SH-SY5Y (cell line): ENCODE results near the gene TGM5.

Experiments used
- GATA2 ChIP-seq: IDR thresholded peaks from 2 replicates; pipeline ENCODE4 v1.6.1; 2011; ENCODE audit warnings: mild to moderate bottlenecking, low read depth, low read length
- GATA3 ChIP-seq: IDR thresholded peaks from 2 replicates; pipeline ENCODE4 v1.6.1; 2011; ENCODE audit warnings: low read depth, mild to moderate bottlenecking, low read length, moderate library complexity

GRCh38 chr15:43229977-43230376, 36.8 kb downstream of the TGM5 start:
- TF ChIP-seq GATA3: no peak
- TF ChIP-seq GATA2: no peak
